Heart left ventricle (tissue), 13 donors: ENCODE measurements around the gene ERBB4.

ENCODE experiments used
- POLR2A ChIP-seq, 2 donors: fragments of 450-650 bp; IDR thresholded peaks; one replicate each; pipeline ENCODE4 v1.6.1; 2017; ENCODE audit warnings: antibody characterized with exemption in 2 of 2, mild to moderate bottlenecking in 2 of 2, moderate library complexity in 2 of 2
- TF ChIP-seq, protein P1 (sequence below), 12 donors: fragments of 200-600 bp; sonication (generic) in 4 of 12; IDR thresholded peaks; one replicate each; pipeline versions ENCODE4 v1.5.0 to v1.8.0; 2018 to 2022; ENCODE audit warnings: antibody characterized with exemption in 12 of 12, mild to moderate bottlenecking in 5 of 12
- donor health status: ischemic (EF 13 %, LVEDD 7.1; RV severe dilation, severe dysfunction).
- donor health status: DM: no; HTN: yes; CAD: no.
- donor health status: DM: no; HTN: no; CAD: no.
- donor health status: ischemic (EF 25% LVEDD 6.9; RV normal size, moderate dysfunction).
- donor health status: ischemic (EF 25% LVEDD 5.7; RV mildly dilated, moderate dysfunction).
- donor health status: ischemic (EF 35%, LVEDD 5.7; RV mildly dilated, moderate dysfunction).
- donor health status: nonischemic (EF 11% LVEDD 7.7; RV severe dilation, severe dysfunction).
- donor health status: DM: yes; HTN: yes; CAD: no.
- donor health status: PGD.
- donor health status: ischemic (EF 29% LVEDD 5.4; RV normal size, mild dysfunction).
- donor health status: nonischemic (EF 23%, LVEDD 6.1; RV moderate dilation, normal function).

DNA sequence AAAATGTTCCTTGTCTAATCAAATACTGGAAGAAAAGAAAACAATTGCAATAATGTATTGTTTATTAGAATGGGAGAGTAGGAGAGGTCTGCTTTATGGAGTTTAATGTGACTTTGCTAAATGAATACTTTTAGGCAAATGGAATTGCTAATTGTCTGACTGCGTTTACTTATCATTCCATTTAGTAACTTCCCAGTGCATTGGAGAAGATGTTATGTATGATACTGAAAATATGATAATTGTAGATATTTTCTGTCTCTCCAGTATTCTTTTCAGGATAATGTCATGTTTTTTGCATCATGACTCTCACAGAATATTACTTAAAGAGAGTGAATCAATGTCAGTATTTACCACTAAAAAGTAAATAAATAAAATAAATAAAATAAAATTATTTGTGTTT, 8.1 kb upstream of the ERBB4 start:
- TF ChIP-seq, protein P1, sequence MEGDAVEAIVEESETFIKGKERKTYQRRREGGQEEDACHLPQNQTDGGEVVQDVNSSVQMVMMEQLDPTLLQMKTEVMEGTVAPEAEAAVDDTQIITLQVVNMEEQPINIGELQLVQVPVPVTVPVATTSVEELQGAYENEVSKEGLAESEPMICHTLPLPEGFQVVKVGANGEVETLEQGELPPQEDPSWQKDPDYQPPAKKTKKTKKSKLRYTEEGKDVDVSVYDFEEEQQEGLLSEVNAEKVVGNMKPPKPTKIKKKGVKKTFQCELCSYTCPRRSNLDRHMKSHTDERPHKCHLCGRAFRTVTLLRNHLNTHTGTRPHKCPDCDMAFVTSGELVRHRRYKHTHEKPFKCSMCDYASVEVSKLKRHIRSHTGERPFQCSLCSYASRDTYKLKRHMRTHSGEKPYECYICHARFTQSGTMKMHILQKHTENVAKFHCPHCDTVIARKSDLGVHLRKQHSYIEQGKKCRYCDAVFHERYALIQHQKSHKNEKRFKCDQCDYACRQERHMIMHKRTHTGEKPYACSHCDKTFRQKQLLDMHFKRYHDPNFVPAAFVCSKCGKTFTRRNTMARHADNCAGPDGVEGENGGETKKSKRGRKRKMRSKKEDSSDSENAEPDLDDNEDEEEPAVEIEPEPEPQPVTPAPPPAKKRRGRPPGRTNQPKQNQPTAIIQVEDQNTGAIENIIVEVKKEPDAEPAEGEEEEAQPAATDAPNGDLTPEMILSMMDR (IDR thresholded peaks at IDR 0.05): no peak
- no peak for TF ChIP-seq POLR2A (IDR thresholded peaks at IDR 0.05)
